GM19438 (cell line): Measurements from ENCODE around the gene CDK16.
"Not testable (repeated sequence)": the region's sequence is repeated elsewhere in the genome, so short reads cannot be mapped to it uniquely, and the experiment has no call there.

Source experiments
- ATAC-seq: cut with Tn5 transposase; IDR thresholded peaks from one replicate; pipeline ENCODE4 v1.9.1; 2021; ENCODE audit warnings: low read depth; ENCODE audit not compliant: unreplicated experiment

The CDK16 gene

GRCh38 chrX:47245156-47245555, 26.7 kb downstream of the CDK16 start:
- ATAC-seq, result no peak

- ATAC-seq, result no peak
Measured at GRCh38 chrX:47247206-47247998, 28.9 kb downstream of the CDK16 start.

GRCh38 chrX:47247999-47248320, 29.5 kb downstream of the CDK16 start:
- ATAC-seq, result no peak

DNA sequence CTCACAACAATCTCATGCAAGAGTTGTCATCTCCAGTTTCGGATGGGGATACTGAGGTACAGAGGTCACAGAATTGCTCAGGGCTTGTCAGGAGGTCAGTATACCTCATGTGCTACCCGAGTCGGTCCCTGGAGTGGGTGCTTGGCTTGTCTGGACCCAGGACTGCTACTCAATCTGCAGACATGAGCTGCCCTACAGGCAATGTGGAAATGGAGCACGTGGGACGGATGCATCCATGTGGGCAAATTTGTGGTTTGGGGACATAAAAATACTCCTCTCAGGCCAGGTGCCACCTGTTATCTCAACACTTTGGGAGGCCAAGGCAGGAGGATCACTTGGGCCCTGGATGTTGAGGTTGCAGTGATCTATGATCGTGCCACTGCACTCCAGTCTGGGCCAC, 30.1 kb downstream of the CDK16 start:
- ATAC-seq, result no peak

DNA sequence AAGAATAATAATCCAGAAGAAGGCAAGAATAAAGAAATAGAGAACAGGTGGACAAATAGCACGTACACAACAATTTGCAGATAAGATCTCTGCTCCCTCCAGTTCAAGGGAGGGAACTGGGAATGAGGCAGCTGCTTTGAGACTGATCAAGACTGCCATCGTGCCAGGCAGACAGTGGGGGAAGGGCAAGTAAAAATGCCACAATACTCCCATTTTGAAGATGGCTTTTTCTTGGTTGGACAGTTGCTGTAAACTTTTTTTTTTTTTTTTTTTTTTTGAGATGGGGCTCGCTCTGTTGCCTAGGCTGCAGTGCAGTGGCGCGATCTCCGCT, 31.5 kb downstream of the CDK16 start:
- ATAC-seq, result no peak

- ATAC-seq, result not testable (repeated sequence)
Measured at GRCh38 chrX:47257620-47258019, 39.1 kb downstream of the CDK16 start.

- ATAC-seq, result no peak
Measured at GRCh38 chrX:47264483-47265173, 46.1 kb downstream of the CDK16 start.

GRCh38 chrX:47266643-47267042, 48.2 kb downstream of the CDK16 start:
- no peak for ATAC-seq

- ATAC-seq, result no peak
Measured at GRCh38 chrX:47272013-47272408, 53.5 kb downstream of the CDK16 start.

DNA sequence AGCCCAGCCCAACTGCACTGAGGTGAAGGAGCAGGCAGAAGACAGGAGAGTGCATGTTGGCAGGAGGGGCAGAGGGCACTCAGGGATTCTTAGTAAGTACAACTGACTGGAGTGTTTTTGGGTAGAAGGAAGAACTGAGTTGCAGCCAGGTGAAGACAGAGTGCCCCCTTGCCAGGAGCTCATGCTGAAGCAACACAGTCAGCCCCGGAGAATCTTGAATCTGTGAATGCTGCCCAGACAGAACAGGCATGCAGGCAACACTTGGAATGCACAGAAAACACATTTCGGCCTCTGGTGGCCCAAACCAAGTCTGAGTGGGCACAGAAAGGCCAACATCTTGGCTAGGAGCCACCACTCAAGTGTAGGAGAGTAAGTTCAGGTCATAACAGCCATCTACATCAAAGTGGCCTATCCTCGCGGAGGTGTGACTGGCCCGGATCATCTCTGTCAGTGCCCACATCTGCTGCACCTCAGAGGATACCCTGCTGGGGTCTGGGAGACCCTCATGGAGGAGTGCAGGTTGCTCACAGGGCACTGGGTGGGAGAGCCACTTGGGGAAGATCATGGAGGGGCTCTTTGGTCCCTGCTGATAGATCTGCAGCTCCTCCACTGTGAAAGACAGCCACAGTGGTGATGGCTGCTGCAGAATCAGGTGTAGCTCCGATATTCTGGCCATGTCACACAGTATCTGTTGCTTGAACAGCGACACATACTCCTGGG, 54.7 kb downstream of the CDK16 start:
- no peak for ATAC-seq

GRCh38 chrX:47278691-47279090, 60.2 kb downstream of the CDK16 start:
- no peak for ATAC-seq
